ENCODE measurements around the gene FANCD2OS.
"Not testable (repeated sequence)": the region's sequence is repeated elsewhere in the genome, so short reads cannot be mapped to it uniquely, and the experiment has no call there.

DNA sequence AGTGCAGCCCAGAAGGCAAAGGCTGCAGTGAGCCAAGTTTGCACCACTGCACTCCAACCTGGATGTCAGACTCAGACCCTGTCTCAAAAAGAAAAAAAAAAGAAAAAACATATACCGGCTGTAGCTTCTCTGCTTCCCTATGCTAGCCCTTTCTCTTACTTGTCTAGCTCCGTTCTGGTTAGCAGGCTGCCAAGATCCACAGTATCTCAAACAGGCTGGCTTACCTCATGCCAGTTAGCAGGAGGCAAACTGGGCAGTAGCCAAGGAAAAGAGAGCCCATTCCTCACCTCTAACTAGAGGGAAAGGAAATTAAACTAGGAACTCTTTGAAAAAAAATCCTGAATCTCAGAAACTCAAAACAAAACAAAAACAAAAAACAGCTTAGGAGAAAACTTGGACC is 16.7 kb downstream of the FANCD2OS start:
- TF ChIP-seq POLR2AphosphoS5 (IDR thresholded peaks at IDR 0.05; ENCODE audit: insufficient read depth in 1 of 2, low read depth in 1 of 2); CTCF (IDR thresholded peaks at IDR 0.05): not testable (repeated sequence)

All from vagina (tissue), 2 donors.